Astrocyte (in vitro differentiated cells and primary cell): ENCODE data around the gene AEBP2.

Experiments
- CTCF ChIP-seq: IDR thresholded peaks from 2 replicates; pipeline ENCODE4 v1.5.1; 2011; ENCODE audit warnings: low read depth, mild to moderate bottlenecking, inconsistent platforms, low read length, moderate library complexity; ENCODE audit not compliant: insufficient read depth
- EZH2 ChIP-seq: IDR thresholded peaks from 2 replicates; pipeline ENCODE4 v1.6.1; 2012; ENCODE audit warnings: mild to moderate bottlenecking, low read length, inconsistent platforms; ENCODE audit not compliant: insufficient read depth

DNA sequence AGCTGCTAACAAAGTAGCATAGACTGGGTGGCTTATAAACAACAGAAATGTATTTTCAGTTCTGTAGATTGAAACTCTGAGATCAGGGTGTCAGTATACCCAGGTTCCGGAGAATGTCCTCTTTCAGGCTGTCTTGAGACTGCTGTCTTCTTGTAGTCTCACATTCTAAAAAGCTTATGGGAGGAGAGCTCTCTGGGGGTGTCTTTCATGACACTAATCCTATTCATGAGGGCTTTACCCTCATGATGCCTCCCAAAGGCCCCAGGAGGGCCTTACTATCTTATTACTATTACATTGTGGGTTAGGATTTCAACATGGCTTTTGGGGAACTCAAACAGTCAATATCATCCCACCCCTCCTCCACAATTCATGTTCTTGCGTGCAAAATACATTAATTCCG, 94.3 kb downstream of the AEBP2 start:
- TF ChIP-seq EZH2 (no peak), CTCF (no peak)
